GM21717 (cell line): ENCODE results near the gene HMCN2.

Experiments
- ATAC-seq: cut with Tn5 transposase; IDR thresholded peaks from one replicate; pipeline ENCODE4 v1.9.1; 2021; ENCODE audit warnings: mild to moderate bottlenecking, moderate library complexity; ENCODE audit not compliant: unreplicated experiment

HMCN2 gene

DNA sequence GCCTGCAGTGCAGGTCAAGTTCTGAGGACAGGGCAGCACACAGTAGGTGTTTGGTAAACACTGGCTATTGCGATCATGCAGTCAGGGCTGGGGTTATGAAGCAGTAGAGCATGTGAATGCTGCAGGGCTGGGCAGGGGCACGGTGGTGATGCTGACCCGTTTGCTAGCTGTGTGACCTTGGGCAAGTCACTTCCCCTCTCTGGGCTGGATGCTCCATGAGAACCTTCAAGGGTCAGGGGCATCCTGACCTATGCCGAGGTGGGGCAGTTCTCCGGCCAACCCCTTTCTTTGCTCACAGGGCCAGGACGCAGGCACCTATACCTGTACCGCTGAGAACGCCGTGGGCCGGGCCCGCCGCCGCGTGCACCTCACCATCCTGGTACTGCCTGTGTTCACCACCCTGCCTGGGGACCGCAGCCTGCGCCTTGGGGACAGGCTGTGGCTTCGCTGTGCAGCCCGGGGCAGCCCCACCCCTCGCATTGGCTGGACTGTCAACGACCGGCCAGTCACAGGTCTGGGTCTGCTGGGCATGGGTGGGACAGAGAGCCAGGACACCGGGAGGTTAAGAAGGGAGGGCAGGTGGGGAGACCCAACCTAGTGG lies 140.2 kb downstream of the HMCN2 start:
- no peak for ATAC-seq

DNA sequence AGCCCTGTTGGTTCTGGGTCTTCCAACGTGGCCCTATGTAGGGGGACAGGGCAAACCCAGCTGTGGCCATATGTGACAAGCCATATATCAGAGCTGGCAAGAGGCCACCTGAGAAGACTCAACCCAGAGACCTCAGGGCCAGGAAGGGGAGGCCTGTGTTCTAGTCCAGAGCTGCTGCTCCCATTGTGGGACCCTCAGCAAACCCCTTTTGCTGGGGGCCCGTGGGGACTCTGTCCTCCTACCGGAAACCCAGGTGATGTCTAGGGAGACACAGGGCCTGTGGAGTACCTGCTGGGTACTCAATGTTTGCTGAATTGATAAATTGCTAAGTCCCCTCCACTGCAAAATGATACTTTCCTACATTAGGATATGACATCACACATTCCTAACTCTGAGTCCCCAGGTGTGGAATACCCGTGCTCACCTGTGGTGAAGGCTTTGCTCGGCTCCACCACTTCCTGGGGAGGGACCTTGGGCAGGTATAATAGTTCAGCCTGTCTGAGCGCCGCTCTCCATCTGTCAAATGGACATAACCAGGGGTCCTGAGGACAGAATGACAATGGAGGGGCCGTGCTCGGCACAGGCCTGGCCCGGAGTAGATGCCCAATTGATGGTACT lies 140.8 kb downstream of the HMCN2 start:
- no peak for ATAC-seq

DNA sequence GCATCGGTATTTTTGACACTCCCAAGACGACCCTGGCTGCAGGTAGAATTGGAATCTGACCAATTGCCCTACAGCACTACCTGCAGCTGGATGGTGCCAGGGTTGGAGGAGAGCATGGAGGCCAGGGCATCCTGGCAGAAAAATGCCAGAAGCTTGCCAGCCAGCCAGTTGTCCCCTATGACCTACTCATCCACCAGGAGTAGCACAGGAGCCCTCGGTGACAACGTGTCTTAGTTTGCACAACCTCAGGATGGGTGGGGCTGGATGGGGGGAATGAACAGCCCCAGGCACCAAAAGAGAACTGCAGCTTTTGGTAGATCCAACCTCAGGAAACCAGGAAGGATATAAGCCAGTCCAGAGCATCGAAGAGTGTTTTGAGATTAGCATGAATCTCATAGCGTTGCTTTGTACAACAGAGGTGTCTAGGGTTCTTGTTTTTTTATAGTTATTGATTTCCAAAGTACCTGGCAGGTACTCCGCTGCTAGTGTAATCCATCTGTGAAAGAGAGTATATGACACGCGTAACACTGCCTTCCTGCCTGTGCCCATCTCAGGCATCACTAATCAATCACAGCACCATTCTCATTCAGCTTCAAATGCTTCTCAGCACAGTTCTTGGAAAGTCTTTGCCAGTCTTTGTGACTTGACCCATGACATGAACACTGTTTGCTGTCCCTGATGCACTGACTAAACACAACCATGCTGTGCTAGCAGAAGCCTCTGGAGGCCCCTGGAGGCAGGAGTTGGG lies 142.5 kb downstream of the HMCN2 start:
- ATAC-seq: no peak

DNA sequence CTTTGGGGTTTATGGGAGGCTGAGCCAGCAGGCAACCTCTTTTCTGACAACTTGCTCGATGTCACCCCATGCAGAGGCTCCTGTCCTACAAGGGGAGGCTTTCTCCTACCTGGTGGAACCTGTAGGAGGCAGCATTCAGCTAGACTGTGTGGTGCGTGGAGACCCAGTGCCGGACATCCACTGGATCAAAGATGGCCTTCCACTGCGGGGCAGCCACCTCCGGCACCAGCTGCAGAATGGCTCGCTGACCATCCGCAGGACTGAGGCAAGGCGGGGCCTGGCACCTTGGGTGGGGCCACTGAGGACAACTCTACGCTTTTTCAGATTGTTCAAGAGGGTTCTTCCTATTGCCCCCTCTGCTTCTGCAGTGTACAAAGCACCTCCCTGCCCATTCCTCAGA lies 143.1 kb downstream of the HMCN2 start:
- ATAC-seq: no peak

DNA sequence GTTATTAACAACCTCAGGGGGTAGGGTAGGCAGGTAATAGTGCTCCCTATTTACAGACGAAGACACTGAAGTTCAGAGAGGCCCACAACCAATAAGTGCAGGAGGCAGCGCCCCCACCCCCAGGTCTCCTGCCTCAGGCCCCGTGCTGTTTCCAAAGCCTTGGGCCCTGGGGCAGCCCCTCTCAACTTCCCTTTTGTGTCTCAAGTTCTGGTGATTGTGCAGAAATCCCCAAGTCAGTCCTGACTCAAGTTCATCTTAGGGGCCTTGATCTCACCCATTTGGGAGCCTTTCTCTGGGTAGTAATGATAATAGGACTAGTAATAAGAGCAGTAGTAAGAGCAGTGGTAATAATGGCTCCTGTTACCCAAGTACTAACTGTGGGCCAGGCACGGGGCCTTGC lies 143.7 kb downstream of the HMCN2 start:
- no peak for ATAC-seq

DNA sequence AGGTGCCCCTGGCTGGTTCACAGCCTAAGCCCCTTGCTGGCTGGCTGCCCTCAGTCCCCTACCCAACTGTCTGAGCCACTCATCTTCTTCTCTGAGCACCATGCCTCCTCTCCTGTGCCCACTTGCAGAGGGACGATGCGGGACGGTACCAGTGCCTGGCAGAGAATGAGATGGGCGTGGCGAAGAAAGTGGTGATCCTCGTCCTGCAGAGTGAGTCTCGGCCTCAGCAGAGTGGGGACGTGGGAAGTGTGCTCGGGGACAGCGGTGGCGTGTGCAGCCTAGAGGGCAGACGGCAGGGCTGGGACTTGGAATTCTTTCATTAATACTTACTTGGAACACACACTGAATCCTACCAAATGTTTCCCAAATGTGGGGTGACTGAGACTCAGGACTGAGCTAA lies 144.9 kb downstream of the HMCN2 start:
- ATAC-seq: no peak

DNA sequence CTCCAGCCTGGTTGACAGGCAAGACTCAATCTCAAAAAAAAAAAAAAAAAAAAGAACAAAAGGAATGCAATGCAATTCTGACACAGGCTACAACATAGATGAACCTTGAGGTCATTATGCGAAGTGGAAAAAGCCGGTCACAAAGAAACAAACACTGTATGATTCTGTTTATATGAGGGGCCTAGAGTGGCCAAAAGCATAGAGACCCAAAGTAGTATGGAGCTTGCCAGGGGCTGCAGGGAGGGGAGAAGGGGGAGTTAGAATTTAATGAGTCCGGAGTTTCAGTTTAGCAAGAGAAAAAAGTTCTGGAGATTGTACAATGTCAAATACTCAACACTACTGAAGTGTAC lies 146.0 kb downstream of the HMCN2 start:
- no peak for ATAC-seq

DNA sequence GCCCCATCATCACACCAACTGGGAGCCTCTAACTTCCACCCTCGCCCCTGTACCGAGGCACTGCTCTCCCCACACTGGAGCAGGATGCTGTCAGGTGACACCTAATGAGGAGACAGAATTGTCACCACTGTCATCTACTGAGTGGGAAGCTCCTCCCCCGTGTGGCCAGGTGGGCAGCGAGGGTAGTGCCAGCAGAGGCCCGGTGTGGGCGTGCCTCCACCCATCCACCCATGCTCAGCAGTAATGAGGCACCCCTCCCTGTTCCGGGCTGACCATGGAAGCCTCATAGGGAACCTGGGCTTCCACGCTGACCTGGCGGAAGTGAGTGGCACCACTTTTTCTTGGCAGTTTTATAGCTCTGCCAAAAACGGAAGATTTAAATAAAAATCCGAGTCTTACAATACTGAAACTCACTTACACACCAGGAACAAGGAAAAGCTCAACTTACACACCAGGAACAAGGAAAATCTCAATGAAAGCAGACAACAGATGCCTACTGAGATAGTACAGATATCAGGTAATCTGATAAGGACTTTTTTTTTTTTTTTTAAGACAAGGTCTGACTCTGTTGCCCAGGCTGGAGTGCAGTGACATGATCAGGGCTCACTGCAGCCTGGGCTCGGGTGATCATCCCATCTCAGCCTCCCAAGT lies 148.6 kb downstream of the HMCN2 start:
- no peak for ATAC-seq

DNA sequence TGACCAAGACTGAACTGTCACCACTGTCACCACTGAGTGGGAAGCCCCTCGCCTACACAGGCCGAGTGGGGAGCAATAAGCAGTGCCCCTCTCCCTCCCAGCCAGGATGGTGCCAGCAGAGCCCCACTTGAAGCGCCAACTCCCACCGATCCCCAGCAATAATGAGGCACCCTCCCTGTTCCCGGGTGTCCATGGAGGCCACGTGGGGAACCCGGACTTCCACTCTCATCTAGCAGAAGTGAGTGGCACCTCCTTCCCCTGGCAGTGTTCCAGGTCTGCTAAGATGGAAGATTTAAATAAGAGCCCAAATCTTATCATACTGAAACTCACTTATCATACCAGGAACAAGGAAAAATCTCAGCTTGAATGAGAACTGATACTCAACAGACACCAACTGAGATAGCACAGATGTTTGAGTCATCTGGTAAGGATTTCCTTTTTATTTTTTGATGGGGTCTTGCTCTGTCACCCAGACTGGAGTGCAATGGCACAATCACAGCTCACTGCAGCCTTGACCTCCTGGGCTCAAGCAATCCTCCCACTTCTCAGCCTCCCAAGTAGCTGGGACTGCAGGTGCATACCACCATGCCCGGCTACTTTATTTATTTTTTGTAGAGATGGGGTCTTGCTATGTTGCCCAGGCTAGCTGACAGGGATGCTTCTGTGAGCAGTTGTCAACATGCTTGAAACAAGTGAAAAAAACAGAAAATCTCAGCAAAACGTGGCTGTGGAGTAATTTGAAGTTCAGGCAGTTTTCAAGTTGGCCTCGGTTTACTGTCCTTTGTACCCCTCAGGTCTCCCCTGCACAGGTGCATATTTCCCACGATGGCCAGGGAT lies 149.6 kb downstream of the HMCN2 start:
- ATAC-seq: no peak

DNA sequence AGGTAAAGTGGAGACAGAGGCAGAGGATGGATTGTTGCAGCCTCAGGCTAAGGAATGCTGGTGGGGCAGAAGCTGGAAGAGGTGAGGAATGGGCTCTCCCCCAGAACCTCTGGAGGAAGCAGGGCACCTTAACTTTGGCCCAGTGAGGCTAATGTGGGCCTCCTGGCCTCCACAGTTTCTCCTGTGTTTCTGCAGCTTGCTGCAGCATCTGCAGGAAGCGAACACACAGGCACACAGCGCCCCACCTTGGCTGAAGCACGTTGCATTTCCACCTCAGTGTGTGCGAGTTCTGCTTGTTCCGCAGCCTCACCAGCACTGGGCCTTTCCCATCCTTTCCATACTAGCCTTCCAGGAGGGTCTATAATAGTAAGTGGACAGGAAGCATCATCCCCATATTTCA lies 152.0 kb downstream of the HMCN2 start:
- ATAC-seq: no peak

DNA sequence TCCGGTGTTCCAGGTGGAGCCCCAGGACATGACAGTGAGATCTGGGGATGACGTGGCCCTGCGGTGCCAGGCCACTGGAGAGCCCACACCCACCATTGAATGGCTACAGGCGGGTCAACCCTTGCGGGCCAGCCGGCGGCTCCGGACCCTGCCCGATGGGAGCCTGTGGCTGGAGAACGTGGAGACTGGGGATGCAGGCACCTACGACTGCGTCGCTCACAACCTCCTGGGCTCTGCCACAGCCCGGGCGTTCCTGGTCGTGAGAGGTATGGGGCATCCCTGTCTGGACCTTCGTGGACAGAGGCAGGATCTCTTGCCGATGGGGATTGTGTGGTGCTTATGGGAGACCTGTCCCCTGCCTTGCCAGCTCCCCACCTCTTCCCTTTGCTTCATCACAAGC lies 153.2 kb downstream of the HMCN2 start:
- ATAC-seq: no peak

DNA sequence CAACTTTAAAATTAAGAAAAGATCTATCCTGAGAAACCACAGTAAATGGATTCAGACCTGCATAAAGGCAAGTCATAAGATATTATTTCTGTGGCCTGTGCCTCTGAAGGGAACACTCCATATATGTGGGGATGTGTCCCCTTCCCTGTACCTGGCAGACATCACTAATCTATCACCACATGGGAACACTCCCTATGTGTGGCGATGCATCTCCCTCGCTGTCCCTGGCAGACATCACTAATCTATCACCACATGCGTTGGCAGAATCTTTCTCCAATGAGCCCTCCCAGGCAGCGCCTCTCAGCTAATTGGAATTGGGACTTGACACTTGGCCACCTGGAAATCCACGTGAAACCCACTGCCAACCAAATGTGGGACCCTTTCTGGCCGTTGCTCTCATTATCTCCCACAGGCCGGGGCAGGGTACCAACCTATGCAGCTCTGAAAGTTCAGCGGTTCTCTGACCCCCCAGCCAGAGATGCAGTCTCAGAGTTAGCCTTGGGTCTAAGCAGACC lies 154.0 kb downstream of the HMCN2 start:
- ATAC-seq: no peak

DNA sequence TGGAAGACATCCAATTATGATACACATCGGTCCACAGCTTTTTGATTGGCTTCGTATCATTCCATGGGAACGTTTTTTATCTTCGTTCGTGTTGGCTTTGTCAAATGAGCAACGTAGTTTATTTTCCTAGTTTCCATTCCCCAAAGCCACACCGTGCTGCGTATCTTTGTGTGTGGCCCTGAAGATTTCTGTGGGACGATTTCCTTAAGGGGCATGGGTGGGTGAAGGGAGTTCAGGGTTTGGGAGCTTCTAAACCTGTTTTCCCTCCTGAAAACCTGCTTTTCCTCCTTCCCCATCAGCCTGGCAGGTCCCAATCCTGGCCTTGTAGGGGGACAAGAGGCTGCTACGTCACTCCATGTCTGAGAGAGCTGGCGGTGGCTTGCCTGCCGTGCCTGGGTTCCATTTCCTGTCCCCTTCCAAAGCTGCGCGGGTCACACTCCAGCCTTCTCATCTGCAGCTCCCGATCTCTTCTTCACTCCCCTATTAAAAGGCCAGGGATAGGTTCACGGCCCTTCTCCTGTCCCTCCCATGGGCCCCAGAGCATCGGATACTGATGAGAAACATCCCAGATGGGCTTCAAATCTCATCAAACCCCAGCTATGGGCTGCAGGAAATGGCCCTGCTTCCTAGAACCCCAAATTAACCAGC lies 155.7 kb downstream of the HMCN2 start:
- no peak for ATAC-seq

DNA sequence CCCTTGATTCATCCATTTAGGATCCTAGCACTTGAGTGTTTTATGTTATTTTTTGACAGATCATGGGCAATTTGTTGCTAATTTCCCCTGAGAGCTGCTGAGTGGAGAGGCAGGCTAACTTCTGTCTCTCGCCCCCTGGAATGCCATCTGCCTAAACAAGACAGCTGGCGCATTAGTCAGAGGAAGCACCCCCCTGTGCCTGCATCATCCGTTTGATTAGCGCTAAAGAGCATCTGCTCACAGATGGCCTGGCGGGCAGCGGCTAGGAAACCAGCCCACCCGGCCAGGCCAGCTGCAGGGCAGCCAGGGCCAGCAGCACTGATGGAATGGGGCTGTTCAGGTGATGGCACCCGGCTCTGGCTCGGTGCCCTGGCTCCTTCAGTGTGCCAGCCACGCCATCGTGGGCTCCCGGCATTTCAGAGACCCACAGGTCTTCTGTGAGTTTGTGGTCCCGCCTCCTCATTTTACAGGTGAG lies 156.3 kb downstream of the HMCN2 start:
- no peak for ATAC-seq

DNA sequence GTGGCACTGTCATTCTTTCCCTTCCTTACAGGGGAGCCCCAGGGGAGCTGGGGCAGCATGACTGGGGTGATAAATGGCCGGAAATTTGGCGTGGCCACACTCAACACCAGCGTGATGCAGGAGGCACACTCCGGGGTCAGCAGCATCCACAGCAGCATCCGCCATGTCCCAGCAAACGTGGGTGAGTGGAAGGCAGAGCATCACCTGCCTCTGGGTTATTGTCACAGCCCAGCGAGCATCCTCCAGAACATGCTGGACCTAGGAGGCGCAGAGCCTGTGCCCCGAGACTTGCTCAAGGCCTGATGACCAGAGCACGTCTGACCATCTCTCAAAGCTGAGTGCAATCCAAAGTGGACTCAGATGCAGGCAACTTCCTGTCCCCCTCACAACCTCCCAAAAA lies 157.0 kb downstream of the HMCN2 start:
- ATAC-seq: no peak

DNA sequence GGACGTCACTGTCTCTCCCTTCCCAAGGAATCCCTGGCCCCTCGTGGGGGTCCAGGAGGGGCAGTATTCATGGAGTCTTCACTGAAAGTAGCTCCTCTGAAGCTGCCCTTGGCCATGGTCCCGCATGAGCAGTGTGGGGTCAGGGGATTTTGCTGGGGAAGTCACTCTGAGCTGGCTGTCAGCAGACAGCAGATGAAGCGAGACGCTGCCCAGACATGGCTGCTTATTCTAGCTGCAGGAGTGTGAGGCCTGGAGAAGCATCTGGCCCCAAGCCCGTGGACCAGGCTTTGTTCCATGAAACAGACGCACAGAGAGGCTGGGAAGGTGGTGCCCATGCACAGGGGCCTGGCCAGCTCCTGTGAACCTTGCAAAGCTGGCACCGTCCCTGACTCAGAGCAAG lies 157.7 kb downstream of the HMCN2 start:
- no peak for ATAC-seq

DNA sequence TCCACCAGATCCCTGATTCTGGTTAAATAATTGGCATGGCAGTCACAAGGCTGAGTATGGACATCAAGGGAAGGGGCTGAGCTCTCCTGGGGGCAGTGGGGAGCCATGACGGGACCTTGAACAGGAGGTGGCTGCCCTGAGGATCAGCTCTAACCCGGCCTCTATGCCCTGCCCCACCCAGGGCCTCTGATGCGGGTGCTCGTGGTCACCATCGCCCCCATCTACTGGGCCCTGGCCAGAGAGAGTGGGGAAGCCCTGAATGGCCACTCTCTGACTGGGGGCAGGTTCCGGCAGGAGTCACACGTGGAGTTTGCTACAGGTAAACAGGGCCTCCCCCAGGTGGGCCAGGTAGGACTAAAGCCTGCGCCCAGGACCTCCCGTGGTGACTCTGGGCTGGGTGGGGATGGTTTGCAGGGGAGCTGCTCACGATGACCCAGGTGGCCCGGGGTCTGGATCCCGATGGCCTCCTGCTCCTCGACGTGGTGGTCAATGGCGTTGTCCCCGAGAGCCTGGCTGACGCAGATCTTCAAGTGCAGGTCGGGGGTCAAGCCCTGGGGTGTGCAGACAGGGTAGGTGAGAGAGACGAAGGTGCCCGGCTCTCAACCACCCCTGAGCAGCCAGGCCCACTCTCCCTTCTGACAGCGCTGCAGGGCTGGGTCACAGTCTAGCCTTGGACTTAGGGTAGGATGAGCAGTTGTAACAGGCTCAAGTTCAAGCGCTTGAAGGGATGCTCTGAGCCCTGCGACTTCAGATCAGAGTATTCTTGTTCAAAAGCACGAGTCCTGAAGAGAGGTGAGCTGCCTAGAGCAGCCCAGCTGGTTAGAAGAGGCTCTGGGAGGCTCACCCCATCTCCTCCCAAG lies 159.3 kb downstream of the HMCN2 start:
- ATAC-seq: no peak

DNA sequence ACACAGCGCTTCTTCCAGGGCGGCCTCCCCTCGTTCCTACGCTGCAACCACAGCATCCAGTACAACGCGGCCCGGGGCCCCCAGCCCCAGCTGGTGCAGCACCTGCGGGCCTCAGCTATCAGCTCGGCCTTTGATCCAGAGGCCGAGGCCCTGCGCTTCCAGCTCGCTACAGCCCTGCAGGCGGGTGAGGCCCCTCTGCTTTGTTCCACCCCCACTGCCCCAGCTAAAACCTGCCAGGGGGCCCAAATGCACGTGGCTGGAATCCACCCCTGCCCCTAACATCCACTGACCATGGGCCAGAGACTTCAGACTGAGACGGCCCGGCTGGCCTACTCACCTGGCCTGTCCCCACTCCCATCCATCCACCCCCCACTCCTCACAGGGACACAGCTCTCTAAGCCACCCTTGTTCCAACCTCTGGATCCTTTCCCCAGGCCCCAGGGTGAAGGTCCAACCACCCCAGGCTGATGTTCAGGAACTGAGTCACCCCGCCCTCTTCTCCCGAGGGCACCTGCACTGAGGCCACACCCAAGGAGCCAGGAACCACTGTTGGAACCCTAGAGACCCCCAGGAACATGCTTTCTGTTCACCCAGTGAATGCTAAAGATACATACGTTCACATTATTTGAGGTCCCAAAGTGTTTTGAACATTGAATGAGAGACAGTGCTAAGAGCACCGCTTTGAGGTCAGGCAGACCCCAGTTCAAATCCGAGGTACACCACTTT lies 160.3 kb downstream of the HMCN2 start:
- ATAC-seq: no peak

DNA sequence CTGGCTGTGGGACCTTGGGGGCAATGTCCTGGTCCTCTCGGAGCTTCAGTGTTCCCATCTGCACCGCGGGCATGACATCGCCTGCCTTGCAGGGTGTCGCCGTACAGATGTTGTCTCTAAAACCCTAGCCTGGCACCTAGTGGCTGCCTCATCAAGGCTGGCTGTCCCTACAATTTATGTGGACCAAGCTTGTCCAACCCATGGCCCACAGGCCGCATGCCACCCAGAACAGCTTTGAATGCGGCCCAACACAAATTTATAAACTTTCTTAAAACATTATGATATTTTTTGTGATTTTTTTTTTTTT lies 160.9 kb downstream of the HMCN2 start:
- ATAC-seq: no peak
